Endothelial cell of umbilical vein (primary cell): Measurements from ENCODE around the gene DCAF5. TPM values are rescaled to one million over a fixed set of nuclear protein-coding genes. Genes with fewer than 3 reads are reported as not detected.
"Not testable (repeated sequence)": the region's sequence is repeated elsewhere in the genome, so short reads cannot be mapped to it uniquely, and the experiment has no call there.

Source experiments
- BruUV-seq: library from RNA; stranded (reverse); fragments of 400-500 nt; replicated peaks from 2 replicates; lab custom pipeline; 2021; lab: Mats Ljungman, UMichigan
- CTCF ChIA-PET: fragments of 300-600, 350-600 bp; sonication (Branson Sonifier 250); formaldehyde crosslinking; loops from one replicate; lab custom pipeline; 2021; ENCODE audit warnings: antibody characterized with exemption, inconsistent platforms; lab: Charles Lee
- POLR2A ChIA-PET: fragments of 300-600, 350-600 bp; sonication (Branson Sonifier 250); formaldehyde crosslinking; loops from one replicate; lab custom pipeline; 2021; ENCODE audit warnings: antibody characterized with exemption, inconsistent platforms; lab: Charles Lee
- DNase-seq: peaks from one replicate; pipeline ENCODE4 v3.0.0-alpha.2; 2011; ENCODE audit warnings: low read depth, low spot score
- FAIRE-seq: peaks from 2 replicates; lab custom pipeline; 2011; peaks lifted over from hg19 to GRCh38; lab: Jason Lieb, UNC
- H2AFZ ChIP-seq: 2 replicates; pipeline ENCODE4 v1.6.0; 2012; ENCODE audit warnings: low read depth, low read length, control low read depth, inconsistent platforms
- H3K27ac ChIP-seq: 2 replicates; pipeline ENCODE4 v1.5.1; 2011; ENCODE audit warnings: low read depth, mild to moderate bottlenecking, control low read depth, low read length, moderate library complexity; ENCODE audit not compliant: insufficient read depth
- H3K27me3 ChIP-seq, 2 experiments: 2 replicates each; pipeline versions ENCODE4 v1.6.0 to v1.6.1; 2011; ENCODE audit warnings: low read length in 2 of 2, mixed read lengths in 1 of 2; ENCODE audit not compliant: control insufficient read depth in 2 of 2, insufficient read depth in 2 of 2
- H3K36me3 ChIP-seq, 2 experiments: 2 replicates in 1 of 2; 3 replicates in 1 of 2; pipeline ENCODE4 v1.5.1; 2011; ENCODE audit warnings: low read length in 2 of 2, mild to moderate bottlenecking in 1 of 2, moderate library complexity in 1 of 2; ENCODE audit not compliant: control insufficient read depth in 2 of 2, insufficient read depth in 2 of 2; ENCODE audit errors: extremely low read depth in 1 of 2
- H3K4me1 ChIP-seq: 3 replicates; pipeline ENCODE4 v1.5.1; 2011; ENCODE audit warnings: mild to moderate bottlenecking, low read length; ENCODE audit not compliant: control insufficient read depth, insufficient read depth; ENCODE audit errors: extremely low read depth
- H3K4me2 ChIP-seq: 2 replicates; pipeline ENCODE4 v1.6.1; 2011; ENCODE audit warnings: low read length, control low read depth, mixed read lengths; ENCODE audit not compliant: insufficient read depth
- H3K4me3 ChIP-seq, 3 experiments: fragments of 200-600 bp in 1 of 3; sonication (generic), shearing (Covaris generic) in 1 of 3; replicated peaks in 1 of 3; 2 replicates each; pipeline ENCODE4 v1.5.1; 2011 to 2016; ENCODE audit warnings: control low read depth in 3 of 3, low read length in 3 of 3, mild to moderate bottlenecking in 2 of 3, inconsistent platforms in 1 of 3, low read depth in 1 of 3, moderate library complexity in 1 of 3; ENCODE audit not compliant: insufficient read depth in 1 of 3
- H3K79me2 ChIP-seq: 2 replicates; pipeline ENCODE4 v1.6.0; 2012; ENCODE audit warnings: low read length, inconsistent platforms; ENCODE audit not compliant: control insufficient read depth, insufficient read depth
- H3K9ac ChIP-seq: replicated peaks from 2 replicates; pipeline ENCODE3; 2011; ENCODE audit warnings: low read length, control low read depth; ENCODE audit not compliant: insufficient read depth; ENCODE audit errors: extremely low read depth
- H3K9me1 ChIP-seq: replicated peaks from 3 replicates; pipeline ENCODE4 v1.6.0; 2011; ENCODE audit warnings: mild to moderate bottlenecking, low read length; ENCODE audit not compliant: control insufficient read depth, insufficient read depth; ENCODE audit errors: extremely low read depth
- H3K9me3 ChIP-seq: replicated peaks from 2 replicates; pipeline ENCODE4 v1.5.1; 2012; ENCODE audit warnings: low read length, inconsistent platforms; ENCODE audit not compliant: control insufficient read depth, insufficient read depth
- H4K20me1 ChIP-seq: replicated peaks from 2 replicates; pipeline ENCODE3; 2011; ENCODE audit warnings: mild to moderate bottlenecking, low read length; ENCODE audit not compliant: control insufficient read depth, insufficient read depth; ENCODE audit errors: extremely low read depth
- CTCF ChIP-seq, 2 donors: IDR thresholded peaks; 1 replicate in 1 of 2; 2 replicates in 1 of 2; pipeline ENCODE4 v1.5.1; 2011; ENCODE audit warnings: low read length in 2 of 2, mild to moderate bottlenecking in 2 of 2, moderate library complexity in 2 of 2, control low read depth in 1 of 2, inconsistent platforms in 1 of 2, low read depth in 1 of 2; ENCODE audit not compliant: insufficient read depth in 1 of 2; ENCODE audit errors: extremely low read depth in 1 of 2
- EZH2 ChIP-seq: IDR thresholded peaks from 2 replicates; pipeline ENCODE4 v1.6.1; 2012; ENCODE audit warnings: borderline replicate concordance, low read depth, mild to moderate bottlenecking, moderate library complexity, low read length, inconsistent platforms; ENCODE audit not compliant: severe bottlenecking
- FOS ChIP-seq: IDR thresholded peaks from 2 replicates; pipeline ENCODE4 v1.6.1; 2011; ENCODE audit warnings: mild to moderate bottlenecking, low read length, moderate library complexity, borderline replicate concordance; ENCODE audit not compliant: insufficient read depth
- GATA2 ChIP-seq: IDR thresholded peaks from 2 replicates; pipeline ENCODE4 v1.7.0; 2011; ENCODE audit warnings: low read depth, mild to moderate bottlenecking, moderate library complexity, mixed read lengths, low read length; ENCODE audit not compliant: insufficient read length, insufficient read depth
- JUN ChIP-seq: IDR thresholded peaks from 2 replicates; pipeline ENCODE4 v1.6.1; 2011; ENCODE audit warnings: borderline replicate concordance, low read depth; ENCODE audit not compliant: insufficient read length, insufficient read depth
- MAX ChIP-seq: IDR thresholded peaks from 2 replicates; pipeline ENCODE4 v1.6.1; 2011; ENCODE audit not compliant: insufficient read depth, insufficient read length
- MYC ChIP-seq: IDR thresholded peaks from one replicate; pipeline ENCODE4 v1.6.1; 2011; ENCODE audit warnings: mild to moderate bottlenecking, low read depth, low read length
- POLR2A ChIP-seq: IDR thresholded peaks from 2 replicates; pipeline ENCODE4 v1.6.1; 2012; ENCODE audit warnings: low read depth, mild to moderate bottlenecking, control low read depth, low read length
- POLR2AphosphoS5 ChIP-seq: IDR thresholded peaks from 2 replicates; pipeline ENCODE4 v1.6.1; 2012; ENCODE audit warnings: low read depth, mild to moderate bottlenecking, control low read depth, low read length, moderate library complexity; ENCODE audit not compliant: insufficient read depth
- dilution Hi-C: fragments of 300-500 bp; cut with MboI; formaldehyde crosslinking; loops from one replicate; pipeline ENCODE4 v1.15.0; 2019; ENCODE audit warnings: low sequenced_read_pairs; ENCODE audit not compliant: extremely low pct_ligation_motif_present
- intact Hi-C: fragments of 100-400 bp; cut with micrococcal nuclease; formaldehyde crosslinking; loops from one replicate; pipeline ENCODE4 v1.10.0; 2022
- polyA plus RNA-seq, 4 experiments: library from polyadenylated mRNA; depleted of rRNA in 3 of 4; stranded (reverse) in 3 of 4; unstranded in 1 of 4; fragments of >200 nt; gene quantifications; 2 replicates each; pipeline versions ENCODE4 v1.2.1 to v1.2.3, GENCODE V29; 2011 to 2012; ENCODE audit warnings: missing spikeins in 1 of 4
- total RNA-seq: library from RNA; stranded (reverse); gene quantifications from 2 replicates; pipeline ENCODE4 v1.2.3, GENCODE V29; 2021

DCAF5 gene
- total and polyA plus RNA-seq, 2 donors (not counting 3 experiments of a cell fraction or from before 2014, with no cell fraction given): 37.9 to 52.5 TPM

- H3K4me1 ChIP-seq: peaks cover 3% of the 10 kb centered on the region
- no peaks in the 10 kb centered on the region for H3K9me1 ChIP-seq
- intact Hi-C loops: no loop called here
- DNase-seq: no peak
- H3K27ac ChIP-seq: no peak overlapping the region
- peaks cover 0 to 2% of the 10 kb centered on the region in 2 experiments for H3K36me3 ChIP-seq
- H3K4me2 ChIP-seq: no peak overlapping the region
- no peak for TF ChIP-seq GATA2
- no peak for TF ChIP-seq MYC
- no peak for TF ChIP-seq MAX
- TF ChIP-seq FOS: no peak
- no peak for TF ChIP-seq EZH2
- no peak for TF ChIP-seq POLR2A
- TF ChIP-seq JUN: no peak
- TF ChIP-seq CTCF (IDR thresholded peaks at IDR 0.05; ENCODE audit: extremely low read depth in 1 of 2, insufficient read depth in 1 of 2, low read depth in 1 of 2, low read length in 2 of 2): no peak
- no peak for TF ChIP-seq POLR2AphosphoS5
- FAIRE-seq: no peak
- no TSS peak for BruUV-seq
- CTCF ChIA-PET: interaction anchor here (0.7 to 1.2 kb wide), 2 partner anchors 9 to 151 kb away, joined by 3 read pairs; no protein-coding TSS in a partner anchor
- H3K27me3 ChIP-seq: no peaks in the 10 kb centered on the region
- POLR2A ChIA-PET: no interaction called here
- H3K9me3 ChIP-seq: no peaks in the 10 kb centered on the region
- no peaks in the 10 kb centered on the region for H3K79me2 ChIP-seq
- no peak overlapping the region for H3K9ac ChIP-seq
- H2AFZ ChIP-seq: no peak overlapping the region
- no peak overlapping the region for H3K4me3 ChIP-seq
- dilution Hi-C loops: no loop called here
- no peaks in the 10 kb centered on the region for H4K20me1 ChIP-seq
Measured at GRCh38 chr14:69066396-69067171, 86.3 kb downstream of the DCAF5 start.

- DNase-seq, H3K27me3 ChIP-seq, intact Hi-C loops, H3K9me1 ChIP-seq, H3K79me2 ChIP-seq, H3K9ac ChIP-seq, H3K4me3 ChIP-seq, BruUV-seq, H3K27ac ChIP-seq, FAIRE-seq, H2AFZ ChIP-seq, H3K36me3 ChIP-seq, H4K20me1 ChIP-seq, dilution Hi-C loops, POLR2A ChIA-PET, H3K4me2 ChIP-seq, H3K9me3 ChIP-seq, H3K4me1 ChIP-seq: not testable (repeated sequence)
- CTCF ChIA-PET: interaction anchor here (1.2 kb wide), 1 partner anchor 10 kb away, joined by 3 read pairs; no protein-coding TSS in a partner anchor
Measured at GRCh38 chr14:69065934-69066333, 87.0 kb downstream of the DCAF5 start.
